HG03558 (cell line): ENCODE measurements around the gene SCG5.

Source experiments
- ATAC-seq: cut with Tn5 transposase; IDR thresholded peaks from one replicate; pipeline ENCODE4 v1.9.1; 2021; ENCODE audit warnings: moderate number of reproducible peaks; ENCODE audit not compliant: unreplicated experiment; ENCODE audit errors: extremely low read depth

SCG5 gene

GRCh38 chr15:32657941-32658340 is 16.4 kb downstream of the SCG5 start:
- ATAC-seq: no peak

DNA sequence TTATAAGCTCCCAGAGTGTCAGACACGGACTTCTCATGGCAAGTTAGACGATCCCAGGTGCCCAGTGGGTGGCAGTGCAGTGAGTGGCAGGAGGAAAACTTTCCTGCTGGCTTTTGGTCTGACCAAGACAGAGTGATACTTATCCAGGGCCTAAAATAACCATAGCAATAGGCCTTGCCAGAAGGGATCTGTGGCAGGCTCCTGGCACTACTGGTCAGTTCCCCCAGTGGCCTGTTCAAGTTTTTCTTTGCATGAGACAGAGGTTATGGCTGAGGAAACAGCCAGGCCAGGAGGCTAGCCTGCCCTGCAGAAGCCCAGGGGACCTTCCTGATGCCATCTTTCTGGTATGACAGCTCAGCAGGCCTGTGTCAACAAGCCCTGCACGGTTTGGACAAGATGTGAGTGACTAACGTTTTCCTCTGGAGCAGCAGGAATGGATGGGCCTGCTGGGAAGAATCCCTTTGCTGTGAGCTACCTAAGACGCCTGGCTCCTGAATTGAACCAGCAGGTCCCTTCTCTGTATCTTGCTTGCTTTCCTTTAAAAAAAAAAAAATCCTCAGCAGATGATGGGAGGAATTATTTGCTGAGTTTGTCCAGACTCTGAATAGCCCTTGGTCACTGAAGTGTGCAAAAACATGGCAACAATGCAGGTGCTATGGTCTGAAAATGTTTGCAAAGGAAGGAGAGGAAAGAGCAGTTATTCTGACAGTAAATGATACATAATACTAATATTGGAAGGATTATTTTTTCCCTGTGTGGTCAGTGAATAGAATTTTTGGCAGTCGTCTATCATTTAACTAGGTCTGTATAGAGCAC is 18.0 kb downstream of the SCG5 start:
- ATAC-seq: no peak

GRCh38 chr15:32663671-32664070 is 22.2 kb downstream of the SCG5 start:
- no peak for ATAC-seq

GRCh38 chr15:32664796-32665195 is 23.3 kb downstream of the SCG5 start:
- no peak for ATAC-seq

- no peak for ATAC-seq
Measured at GRCh38 chr15:32667321-32667720, 25.8 kb downstream of the SCG5 start.

- ATAC-seq: no peak
Measured at GRCh38 chr15:32668942-32669341, 27.4 kb downstream of the SCG5 start.

DNA sequence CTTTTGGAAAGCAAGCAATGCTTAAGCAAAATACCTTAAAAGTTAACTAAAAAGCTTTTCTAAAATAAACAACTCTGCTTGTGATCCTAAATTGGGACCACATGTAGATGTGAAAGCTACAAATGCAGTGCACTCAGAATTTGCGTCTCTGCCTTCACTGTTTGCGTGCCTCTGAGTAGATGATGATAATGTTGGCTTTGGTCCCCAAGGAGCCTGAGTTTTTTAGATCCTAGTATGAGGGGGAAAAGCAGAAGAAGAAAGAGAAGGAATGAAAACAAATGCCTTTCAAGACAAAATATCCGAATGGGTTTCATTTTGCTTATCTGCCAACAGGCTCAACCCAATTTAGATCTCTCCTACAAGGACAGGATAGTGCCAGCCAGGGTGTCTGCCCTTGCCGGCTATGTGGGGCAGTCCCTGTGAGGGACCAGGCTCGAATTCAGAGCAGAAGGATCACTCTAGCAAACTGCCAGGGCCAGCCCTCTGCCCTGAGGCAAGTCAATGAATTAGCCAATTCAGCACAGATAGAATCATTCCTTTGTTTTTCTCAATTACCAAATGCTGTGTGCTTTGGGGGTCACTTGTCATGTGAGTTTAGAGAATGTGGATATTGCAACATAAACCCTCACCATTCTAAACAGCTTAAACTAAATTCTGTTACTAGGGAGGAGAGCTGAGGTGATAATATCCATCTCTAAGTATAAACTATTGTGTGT is 28.5 kb downstream of the SCG5 start:
- no peak for ATAC-seq

DNA sequence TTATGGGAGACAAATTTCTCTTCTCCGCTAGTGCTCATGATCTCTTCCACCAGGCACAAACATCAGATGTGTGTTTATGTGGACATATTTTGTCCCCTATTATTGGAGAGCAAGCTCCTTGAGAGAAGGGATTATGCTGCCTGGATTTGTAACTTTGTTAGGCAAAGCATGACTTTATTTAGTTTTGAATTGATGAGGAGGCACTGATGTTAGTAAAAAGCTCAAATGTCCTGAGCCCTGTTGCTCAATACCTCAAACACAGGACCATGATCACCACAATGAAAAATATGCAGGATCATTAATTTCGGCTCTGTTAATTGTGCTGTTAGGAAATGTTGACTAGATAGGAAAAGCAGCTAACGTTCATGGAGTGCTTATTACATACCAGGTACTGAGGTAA is 29.1 kb downstream of the SCG5 start:
- no peak for ATAC-seq

GRCh38 chr15:32671339-32672325 is 30.1 kb downstream of the SCG5 start:
- ATAC-seq: no peak

DNA sequence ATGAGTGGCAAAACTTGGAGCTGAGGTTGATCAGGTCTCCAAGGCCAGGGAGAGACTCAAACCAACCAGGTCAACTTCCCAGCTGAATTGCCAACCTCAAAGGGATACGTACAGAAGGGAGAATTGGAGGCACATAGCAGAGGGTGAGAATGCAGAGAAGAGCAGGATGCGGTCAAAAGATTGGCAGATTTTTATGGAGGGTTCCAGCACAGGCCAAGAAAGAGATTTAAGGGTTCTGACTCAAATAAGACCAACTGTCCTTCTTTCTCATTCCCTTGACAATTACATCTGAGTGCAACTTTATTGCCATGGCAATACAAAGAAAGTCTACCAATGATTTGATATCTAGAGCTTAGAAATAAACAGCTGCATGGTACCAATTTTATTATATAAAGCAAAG is 33.2 kb downstream of the SCG5 start:
- ATAC-seq: no peak

DNA sequence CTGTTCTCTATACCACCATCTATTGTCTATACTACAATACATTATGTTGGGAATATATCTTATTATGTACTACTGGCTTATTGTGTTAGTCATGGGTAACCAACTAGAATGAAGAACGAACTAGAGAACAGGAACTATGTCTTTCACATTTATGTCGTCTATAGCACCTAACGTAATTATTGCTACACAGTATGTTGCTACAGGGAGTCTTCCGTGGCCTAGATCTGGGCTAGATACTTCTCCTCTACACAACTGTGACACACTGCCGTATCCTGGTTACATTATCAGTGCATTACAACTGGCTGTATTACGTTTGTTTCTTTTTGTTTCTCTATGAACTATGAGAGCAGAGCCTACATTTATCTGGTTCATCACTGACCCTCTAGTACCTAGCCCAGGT is 34.0 kb downstream of the SCG5 start:
- ATAC-seq: no peak

DNA sequence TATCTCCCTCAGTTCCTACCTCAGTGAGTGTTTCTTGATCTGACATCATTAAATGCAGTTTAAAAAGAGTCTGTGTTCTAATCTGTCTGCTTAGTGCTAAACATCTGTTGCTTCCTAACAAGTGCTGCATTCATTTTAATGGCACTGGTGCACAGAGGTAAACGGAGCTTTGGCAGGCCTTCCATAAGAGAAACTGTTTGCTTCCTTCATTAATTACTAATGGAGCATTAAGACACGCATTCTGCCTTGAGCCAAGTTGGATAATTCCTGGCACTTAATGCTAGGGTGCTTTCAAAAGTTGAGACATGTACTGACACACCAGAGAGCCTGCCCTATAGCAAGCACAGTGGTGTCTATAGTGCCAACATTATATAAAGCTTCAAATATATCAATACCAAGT is 34.7 kb downstream of the SCG5 start:
- ATAC-seq: no peak

GRCh38 chr15:32677238-32677750 is 35.8 kb downstream of the SCG5 start:
- no peak for ATAC-seq

- no peak for ATAC-seq
Measured at GRCh38 chr15:32679298-32679690, 37.8 kb downstream of the SCG5 start.

- no peak for ATAC-seq
Measured at GRCh38 chr15:32682569-32682968, 41.1 kb downstream of the SCG5 start.

DNA sequence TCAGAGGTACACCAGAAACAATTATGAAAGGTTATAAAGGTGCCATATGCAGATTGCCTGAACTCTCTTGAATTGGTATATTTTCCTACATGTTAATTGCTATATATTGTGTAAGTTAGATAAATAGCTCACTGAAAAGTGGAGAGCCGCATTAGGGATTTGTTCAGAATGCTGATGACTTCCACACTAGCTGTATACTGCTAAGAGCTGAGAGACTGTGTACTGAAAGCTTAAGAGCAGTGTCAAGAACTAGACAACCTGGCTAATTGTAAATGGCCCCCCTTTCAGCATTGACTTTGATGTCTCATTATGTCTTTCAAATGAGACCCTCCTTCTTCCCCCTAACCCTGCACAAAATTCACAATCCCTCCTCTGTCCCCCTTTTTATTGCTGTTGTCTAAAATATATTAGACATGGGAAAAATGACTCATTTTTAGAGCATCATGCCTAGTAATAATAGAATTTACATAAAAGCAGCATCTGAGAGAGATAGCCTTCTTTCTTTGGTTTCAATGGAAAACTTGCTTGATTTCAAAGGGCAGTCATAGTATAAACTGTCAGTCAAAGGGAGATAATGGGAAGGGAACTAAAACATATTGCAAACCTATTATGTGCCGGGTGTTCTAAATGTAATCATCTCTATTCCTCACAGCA is 41.6 kb downstream of the SCG5 start:
- no peak for ATAC-seq

DNA sequence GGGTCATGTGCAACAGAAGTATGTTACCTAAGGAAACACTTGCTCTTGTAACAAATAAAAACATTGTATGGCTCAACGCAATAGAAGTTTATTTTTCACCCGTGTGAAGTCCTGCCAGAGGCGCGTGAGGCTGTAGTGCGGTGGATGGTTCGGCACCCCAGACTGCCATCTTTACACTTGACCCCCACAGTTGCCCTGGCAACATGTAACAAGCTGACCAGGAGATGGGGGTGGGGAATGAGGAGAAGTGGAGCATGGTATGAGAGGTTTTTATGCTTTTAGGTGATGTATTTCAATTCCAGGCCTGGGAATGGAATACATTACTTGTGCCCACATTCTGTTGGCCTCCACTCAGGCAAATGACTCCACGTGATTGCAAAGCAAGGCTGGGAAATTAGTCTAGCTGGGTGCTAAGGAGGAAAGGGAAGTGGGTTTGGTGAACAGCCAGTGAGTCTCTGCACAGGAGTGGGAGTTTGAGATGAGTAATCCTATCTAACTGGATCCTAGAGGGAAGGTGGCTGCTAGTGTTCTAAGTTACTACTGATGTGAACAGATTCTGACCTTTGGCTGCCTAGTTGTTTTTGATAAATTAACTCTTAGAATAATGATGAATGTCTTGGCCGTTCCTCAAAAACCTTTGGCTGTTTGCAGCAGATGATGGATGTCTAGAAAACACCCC is 42.5 kb downstream of the SCG5 start:
- no peak for ATAC-seq

DNA sequence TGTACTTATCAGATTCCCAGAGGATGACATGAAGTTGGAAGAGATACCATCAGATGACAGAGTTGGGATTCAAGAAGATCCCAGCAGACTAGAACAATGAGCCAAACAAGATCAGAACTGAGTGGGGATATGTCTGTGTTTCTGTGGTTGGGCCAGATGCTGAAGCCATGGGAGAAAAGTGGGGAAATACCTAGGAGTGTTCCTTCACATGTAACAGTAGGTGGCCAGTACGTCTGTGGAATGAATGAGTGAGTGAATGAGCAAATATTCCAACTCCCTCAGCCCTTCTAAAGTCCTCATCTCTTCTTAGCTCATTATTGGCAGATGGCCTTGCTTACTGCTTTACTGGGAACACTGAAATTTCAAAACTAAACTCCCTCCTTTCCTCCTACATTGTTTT is 44.1 kb downstream of the SCG5 start:
- no peak for ATAC-seq

DNA sequence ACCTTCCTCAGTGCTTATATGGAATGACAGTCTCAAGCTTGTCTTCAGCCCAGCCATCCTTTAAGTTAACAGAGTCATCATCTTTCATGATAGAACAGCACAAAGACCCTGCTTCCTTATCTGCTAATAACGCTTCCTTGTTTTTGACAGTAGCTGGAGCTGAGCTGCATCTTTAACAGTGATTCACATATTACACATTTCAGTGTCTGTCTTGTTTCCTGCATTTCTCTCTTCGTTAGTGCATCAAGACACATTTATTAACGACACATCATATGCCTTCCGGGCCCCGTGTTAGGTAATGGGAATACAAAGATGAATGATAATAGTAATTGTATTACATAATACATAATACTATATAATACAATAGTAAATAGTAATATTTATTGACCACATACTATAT is 46.0 kb downstream of the SCG5 start:
- no peak for ATAC-seq
